NOMO-1 treated with DMSO at 0.1 percent for 48 hours (cell line): ENCODE measurements around the gene LHX3.

Source experiments
- DNase-seq: peaks from one replicate; lab custom pipeline; 2025; ENCODE audit not compliant: unreplicated experiment; lab: John Stamatoyannopoulos, UW

LHX3 gene

DNA sequence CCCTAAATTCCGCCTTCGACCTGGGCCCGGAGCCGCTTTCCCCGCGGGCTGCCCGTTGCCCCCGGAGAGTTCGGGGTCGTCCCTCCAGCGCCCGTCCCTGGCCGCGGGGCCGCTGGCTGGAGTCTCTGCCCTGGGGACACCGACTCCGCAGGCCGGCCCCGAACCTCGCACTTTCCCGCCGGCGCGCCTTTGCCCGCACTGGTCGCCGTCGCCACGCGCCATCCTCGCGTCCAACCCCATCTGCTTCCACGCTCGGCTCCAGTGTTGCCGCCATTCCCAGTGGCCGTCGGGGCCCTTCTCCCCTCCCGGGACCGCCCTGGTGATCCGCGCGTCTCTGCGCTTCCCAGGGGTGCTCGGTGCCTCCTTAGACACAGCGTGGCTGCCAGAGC lies 11.0 kb downstream of the LHX3 start:
- DNase-seq, result no peak

DNA sequence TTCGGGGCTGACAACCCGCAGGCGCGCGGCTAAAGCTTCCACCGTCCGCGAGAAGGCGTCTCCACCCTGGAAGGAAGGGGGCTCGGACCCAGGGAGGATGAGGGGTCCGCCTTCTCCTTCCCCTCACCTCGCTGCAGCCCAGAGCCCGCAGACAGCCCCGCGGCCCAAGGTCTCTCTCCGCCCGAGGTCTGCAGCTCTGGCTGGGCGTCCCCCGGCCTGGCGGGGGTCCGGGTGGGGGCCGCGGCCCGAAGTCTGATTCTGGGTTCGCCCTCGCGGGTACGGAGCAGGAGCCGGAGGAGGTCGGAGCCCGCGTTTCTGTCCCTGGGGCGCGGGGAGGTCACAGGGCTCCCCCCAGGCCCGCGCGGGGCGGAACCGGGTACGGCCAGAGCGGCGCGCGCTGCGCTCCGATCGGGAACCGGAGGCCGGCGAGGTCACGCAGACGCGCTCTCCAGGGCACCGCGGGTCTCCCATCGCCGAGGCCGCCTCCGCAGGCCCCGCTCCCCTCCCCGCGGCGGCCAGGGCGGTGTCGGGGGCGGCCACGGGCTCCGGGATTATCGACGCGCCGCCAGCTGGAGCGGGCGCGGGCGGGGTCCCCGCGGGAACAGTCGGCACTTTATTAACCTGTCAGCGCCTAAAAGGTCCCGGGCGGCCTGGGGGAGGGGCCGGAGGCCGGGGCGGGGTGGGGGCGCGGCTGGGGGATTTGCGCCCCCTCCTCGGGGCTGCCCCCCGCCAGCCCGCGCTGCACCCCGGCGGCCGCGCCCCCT lies 11.6 kb downstream of the LHX3 start:
- DNase-seq, result no peak

- DNase-seq, result no peak
These were observed 12.4 kb downstream of the LHX3 start for GRCh38 chr9:136192289-136193126.

- no peak for DNase-seq
These were observed 13.0 kb downstream of the LHX3 start for GRCh38 chr9:136191960-136192286.

- DNase-seq, result no peak
These were observed 13.6 kb downstream of the LHX3 start for GRCh38 chr9:136191099-136191959.

DNA sequence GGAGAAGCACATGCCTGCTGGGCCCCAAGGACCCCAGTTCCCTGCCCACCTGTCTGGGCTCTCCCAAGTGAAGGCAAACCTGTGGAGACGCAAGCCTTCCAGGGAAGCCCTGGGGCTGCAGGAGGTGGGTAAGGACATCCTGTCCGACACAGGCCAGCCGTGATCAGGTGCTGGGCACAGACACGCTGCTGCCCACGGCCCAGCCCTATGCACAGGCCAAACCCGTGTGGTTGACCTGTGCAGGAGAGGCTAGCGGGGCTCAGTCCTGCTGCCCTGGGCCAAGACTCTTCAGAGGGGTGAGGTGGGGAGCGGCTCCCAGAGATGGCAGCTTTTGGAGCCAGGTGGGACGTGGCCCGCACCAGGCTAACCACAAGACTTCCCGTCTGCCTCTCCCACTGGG lies 14.3 kb downstream of the LHX3 start:
- no peak for DNase-seq

DNA sequence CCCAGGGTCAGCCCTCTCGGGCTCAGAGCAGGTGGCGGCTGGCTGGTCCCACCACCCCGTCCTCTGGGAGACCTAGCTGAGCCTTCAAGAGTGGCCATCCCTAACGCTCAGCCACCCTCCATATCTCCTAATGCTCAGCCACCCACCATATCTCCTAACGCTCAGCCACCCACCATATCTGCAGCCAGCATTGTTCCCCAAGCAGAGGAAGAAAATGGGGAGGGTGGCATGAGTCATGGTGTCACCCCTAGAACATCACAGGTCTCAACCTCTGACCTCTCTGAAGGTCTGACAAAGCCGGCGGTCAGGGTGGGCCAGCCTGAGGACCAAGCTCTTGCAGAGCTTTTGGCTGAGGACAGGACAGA lies 14.7 kb downstream of the LHX3 start:
- DNase-seq, result no peak

DNA sequence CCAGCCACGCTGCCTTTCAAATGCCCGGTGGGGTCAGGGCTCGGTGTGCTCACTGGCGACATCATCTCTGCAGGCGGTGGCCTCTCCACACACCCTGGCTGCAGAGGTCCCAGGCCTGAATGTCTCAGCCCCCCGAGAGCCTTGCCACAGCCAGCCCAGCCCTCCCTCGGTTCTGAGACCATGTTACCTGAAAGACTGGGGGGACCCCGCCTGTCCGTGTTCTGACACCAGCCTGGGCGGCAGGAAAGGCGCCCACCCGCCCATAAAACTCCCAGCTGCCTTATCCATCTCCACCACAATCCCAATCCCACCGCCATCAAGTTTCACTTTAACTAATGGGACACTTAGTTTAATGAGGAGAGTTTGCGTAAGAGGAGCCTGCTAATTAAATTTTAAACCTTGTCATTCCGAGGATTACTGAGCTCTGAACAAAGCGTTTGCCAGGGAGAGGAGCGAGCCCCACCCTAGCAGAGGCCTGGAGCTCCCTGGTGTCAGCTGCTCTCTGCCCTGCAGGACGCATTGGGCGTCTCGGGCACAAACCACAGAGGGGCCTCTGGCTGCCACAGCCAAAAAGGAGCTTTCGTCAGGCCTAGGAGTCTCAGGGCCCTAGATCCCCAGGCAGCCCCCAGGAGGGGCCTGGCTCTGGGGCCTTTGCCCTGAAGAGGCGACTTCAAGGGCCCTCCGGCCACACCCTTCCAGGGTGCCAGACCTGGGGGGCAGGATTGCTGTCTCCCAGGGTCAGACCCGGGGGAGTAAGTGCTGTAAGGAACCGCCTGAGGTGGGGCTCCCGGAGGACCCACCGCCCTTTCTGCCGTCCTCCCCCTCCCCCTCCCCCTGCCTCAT lies 15.3 kb downstream of the LHX3 start:
- peak; percentile 43 for DNase-seq

DNA sequence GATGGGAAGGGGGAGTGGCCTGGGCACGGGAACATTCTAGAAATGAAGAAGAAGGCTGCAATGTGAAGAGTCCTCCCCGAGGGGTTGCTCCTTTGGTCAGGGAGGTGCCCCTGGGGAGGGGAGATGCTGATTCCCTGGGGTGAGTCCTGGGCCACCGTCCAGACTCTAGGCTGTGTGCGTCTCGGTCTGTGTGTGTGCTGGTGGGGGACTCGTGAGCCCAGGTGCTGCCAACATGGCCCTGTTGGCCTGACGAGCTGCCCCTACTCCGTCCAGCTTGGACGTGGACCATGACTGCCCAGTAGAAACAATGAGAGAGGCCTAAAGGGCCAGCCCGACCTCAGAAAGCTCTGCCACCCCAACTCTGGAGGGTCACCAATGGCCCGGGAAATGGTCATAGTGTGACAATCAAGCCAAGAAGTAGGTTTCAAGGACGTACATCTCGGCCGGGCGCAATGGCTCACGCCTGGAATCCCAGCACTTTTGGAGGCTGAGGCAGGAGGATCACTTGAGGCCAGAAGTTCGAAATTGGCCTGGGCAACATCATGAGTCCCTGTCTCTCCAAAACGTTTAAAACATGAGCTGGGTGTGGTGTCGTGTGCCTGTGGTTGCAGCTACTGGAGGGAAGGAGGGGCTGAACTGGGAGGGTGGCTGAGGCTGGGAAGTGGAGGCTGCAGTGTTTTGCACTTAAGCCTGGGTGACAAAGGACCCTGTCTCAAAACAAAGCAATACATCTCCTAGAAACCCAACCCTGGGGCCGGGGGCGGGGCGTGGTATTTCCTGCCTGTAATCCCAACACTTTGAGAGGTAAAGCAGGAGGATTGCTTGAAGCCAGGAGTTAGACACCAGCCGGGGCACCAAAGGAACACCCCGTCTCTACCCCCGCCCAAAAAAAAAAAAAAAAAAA lies 17.0 kb downstream of the LHX3 start:
- no peak for DNase-seq

- no peak for DNase-seq
These were observed 17.7 kb downstream of the LHX3 start for GRCh38 chr9:136187197-136187596.

DNA sequence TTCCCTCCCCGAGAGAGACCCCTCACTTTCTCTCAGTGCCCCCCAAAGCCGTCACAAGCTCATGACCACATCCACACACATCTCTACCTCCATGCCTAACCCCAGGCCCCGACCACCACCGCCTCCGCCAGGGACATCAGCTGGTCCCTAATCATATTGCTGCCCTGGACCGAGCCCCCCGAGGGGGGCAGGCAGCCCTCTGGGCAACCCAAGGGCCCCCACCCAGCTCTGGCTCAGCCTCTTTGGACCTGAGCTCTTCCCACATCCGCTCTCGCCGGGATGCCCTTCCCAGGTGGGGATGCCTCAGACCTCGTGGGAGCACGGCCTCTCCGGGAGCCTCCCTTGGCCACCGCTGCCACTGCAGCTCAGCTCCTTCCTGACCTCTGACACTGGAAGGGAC lies 18.5 kb downstream of the LHX3 start:
- no peak for DNase-seq

DNA sequence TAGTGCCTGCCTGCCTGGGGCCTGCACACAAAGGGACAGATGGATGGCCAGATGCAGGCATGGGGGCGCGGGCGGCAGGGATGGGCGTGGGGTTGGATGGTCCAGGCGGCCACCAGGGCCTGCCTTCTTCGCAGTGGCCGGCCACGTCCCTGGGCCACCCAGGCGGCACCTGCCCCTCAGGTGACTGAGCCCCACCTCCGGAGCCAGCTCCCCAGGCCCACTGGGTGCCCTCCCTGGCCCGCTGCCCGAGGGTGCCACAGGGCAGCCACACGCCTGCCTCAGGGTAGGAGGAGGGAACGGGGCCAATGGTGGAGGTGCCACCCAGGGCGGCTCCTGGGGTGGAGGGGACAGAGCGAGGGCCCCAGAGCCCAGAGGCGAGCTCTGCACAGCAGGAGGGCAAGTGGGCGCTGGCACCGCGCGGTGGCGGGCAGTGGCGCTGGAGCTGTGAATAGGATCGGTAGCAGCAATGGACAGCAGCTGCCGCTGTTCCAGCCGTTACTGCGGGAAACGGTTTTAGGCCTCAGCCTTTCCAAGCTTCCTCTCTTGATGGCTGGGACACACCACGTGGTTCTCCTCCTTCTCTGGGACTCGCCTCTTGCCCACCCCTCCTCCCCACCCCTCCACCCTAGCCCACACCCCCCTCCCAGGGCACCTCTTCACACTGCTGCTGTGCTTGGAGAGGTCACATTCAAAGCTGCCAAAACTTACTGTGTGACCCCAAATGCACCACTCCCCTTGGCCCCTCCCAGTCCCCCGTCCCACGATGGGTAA lies 19.1 kb downstream of the LHX3 start:
- no peak for DNase-seq

GRCh38 chr9:136185066-136185465 lies 19.9 kb downstream of the LHX3 start:
- no peak for DNase-seq

- DNase-seq, result no peak
These were observed 22.0 kb downstream of the LHX3 start for GRCh38 chr9:136182850-136183422.

- no peak for DNase-seq
These were observed 22.5 kb downstream of the LHX3 start for GRCh38 chr9:136182420-136182787.

DNA sequence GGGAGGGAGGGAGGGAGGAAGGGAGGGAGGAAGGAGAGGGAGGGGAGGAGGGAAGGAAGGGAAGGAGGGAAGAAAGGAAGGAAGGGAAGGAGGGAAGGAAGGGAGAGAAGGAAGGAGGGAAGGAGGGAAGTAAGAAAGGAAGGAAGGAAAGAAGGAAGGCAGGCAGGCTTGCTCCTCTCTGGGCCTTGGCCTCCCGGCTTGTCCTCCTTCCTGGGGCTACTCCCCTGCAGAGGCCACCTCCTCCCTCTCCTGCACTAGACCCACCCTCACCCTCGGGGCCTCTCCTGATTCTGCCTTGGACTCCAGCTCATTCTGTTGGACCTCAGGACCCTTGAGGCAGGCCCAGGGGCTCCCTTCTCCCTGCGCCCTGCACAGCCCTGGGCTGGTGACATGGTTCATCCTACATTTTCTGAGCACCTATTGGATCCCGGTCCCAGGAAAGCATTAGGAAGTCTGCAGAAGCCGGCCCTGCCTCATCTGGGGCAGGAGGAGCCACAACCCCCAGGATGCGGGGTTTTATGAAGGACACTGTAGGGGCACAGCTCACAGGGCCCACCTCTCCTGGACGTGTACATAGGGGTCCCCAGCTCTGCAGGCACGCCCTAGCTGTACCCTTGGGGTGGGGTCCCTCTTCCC lies 23.0 kb downstream of the LHX3 start:
- DNase-seq, result no peak

DNA sequence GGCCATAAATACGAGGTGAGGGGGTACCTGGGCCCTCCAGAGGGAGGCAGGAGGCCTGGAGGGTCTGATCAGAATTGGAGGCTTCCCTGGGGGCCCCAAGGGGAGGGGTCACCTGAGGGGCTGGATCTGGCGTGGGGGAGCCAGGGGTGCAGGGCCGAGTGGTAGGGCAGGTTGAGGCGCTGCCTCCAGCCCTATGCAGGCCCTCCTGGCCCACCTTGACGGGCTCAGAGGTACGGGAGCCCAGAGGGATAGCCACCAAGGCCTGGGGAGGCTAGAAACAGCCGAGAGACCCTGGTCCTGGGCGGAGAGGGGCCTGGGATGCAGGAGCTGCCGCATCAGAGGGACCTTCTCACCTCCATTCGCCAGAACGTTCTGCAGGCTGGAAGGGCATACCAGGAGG lies 24.3 kb downstream of the LHX3 start:
- no peak for DNase-seq

DNA sequence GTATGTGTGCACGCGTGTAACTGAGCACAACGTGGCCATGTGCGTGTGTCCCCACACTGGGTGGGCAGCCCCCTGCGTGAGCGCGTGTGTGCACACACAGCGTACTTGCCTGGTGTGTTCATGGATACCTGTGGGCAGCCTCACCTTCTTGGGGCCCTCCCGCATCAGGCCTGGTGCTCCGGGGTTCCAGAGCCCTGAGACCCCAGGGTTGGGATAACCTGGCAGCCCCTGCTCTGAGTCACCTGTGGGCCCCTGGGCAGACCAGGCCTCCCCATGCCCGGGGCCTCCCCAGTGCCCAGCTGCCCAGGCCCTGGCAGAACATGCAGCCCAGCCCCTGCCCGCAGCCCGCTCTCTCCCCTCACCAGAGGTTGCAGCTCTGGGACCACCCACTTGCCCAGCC lies 25.2 kb downstream of the LHX3 start:
- DNase-seq, result no peak
